ENCODE results near the gene ARAP2.

DNA sequence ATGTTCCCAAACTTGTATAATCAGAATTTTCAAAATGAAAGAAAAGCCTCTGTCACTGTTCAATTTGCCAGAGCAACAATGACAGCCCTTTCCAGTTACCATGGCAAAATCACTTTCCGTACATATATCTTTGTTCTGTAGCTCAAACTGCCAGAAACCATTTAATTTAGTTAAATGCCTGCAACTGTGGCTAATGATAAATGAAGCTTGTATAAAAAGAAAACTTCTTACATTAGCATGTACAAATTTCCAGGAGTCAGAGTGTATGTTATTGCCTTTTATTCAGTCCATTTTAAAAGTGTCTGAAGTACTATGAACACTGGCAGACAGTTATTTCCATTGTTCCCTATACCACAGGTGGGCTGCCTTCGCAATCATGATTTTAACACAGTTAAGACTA lies 30.3 kb downstream of the ARAP2 start:
- TF ChIP-seq, protein P1, sequence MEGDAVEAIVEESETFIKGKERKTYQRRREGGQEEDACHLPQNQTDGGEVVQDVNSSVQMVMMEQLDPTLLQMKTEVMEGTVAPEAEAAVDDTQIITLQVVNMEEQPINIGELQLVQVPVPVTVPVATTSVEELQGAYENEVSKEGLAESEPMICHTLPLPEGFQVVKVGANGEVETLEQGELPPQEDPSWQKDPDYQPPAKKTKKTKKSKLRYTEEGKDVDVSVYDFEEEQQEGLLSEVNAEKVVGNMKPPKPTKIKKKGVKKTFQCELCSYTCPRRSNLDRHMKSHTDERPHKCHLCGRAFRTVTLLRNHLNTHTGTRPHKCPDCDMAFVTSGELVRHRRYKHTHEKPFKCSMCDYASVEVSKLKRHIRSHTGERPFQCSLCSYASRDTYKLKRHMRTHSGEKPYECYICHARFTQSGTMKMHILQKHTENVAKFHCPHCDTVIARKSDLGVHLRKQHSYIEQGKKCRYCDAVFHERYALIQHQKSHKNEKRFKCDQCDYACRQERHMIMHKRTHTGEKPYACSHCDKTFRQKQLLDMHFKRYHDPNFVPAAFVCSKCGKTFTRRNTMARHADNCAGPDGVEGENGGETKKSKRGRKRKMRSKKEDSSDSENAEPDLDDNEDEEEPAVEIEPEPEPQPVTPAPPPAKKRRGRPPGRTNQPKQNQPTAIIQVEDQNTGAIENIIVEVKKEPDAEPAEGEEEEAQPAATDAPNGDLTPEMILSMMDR (IDR thresholded peaks at IDR 0.05; ENCODE audit: low read length), result no peak
- TF ChIP-seq EZH2 (IDR thresholded peaks at IDR 0.05; ENCODE audit: borderline replicate concordance, low read length), result no peak
